Stimulated activated CD4-positive, alpha-beta T cell treated with anti-CD3 and anti-CD28 coated beads, TNF-alpha, amount 100 ng/mL, for 4 hours (primary cell): ENCODE measurements around the gene RSPH1.

ENCODE experiments used
- DNase-seq, 3 experiments: peaks; one replicate each; pipeline ENCODE4 v3.0.0-alpha.2; 2020; ENCODE audit warnings: low read depth in 3 of 3

RSPH1 gene

GRCh38 chr21:42448686-42449085 lies 47.3 kb downstream of the RSPH1 start:
- no peak for DNase-seq

- no peak for DNase-seq
These were observed 48.3 kb downstream of the RSPH1 start for GRCh38 chr21:42447732-42448131.

GRCh38 chr21:42447182-42447581 lies 48.8 kb downstream of the RSPH1 start:
- DNase-seq, result no peak

GRCh38 chr21:42446531-42446930 lies 49.5 kb downstream of the RSPH1 start:
- DNase-seq, result no peak

GRCh38 chr21:42445311-42445710 lies 50.7 kb downstream of the RSPH1 start:
- no peak for DNase-seq

GRCh38 chr21:42444745-42445059 lies 51.3 kb downstream of the RSPH1 start:
- DNase-seq, result no peak

GRCh38 chr21:42443876-42444744 lies 51.9 kb downstream of the RSPH1 start:
- DNase-seq, result no peak

- no peak for DNase-seq
These were observed 52.7 kb downstream of the RSPH1 start for GRCh38 chr21:42443181-42443785.

GRCh38 chr21:42441963-42442362 lies 54.1 kb downstream of the RSPH1 start:
- DNase-seq, result no peak

GRCh38 chr21:42440187-42440792 lies 55.7 kb downstream of the RSPH1 start:
- DNase-seq, result no peak

GRCh38 chr21:42439284-42440186 lies 56.5 kb downstream of the RSPH1 start:
- DNase-seq, result no peak

- no peak for DNase-seq
These were observed 57.5 kb downstream of the RSPH1 start for GRCh38 chr21:42438316-42439205.

GRCh38 chr21:42437786-42438185 lies 58.2 kb downstream of the RSPH1 start:
- no peak for DNase-seq

GRCh38 chr21:42436914-42437313 lies 59.1 kb downstream of the RSPH1 start:
- DNase-seq, result no peak

GRCh38 chr21:42435833-42436232 lies 60.2 kb downstream of the RSPH1 start:
- no peak for DNase-seq

- DNase-seq, result no peak
These were observed 60.6 kb downstream of the RSPH1 start for GRCh38 chr21:42435401-42435800.

GRCh38 chr21:42434884-42435283 lies 61.1 kb downstream of the RSPH1 start:
- no peak for DNase-seq

- no peak for DNase-seq
These were observed 62.0 kb downstream of the RSPH1 start for GRCh38 chr21:42433946-42434551.

GRCh38 chr21:42432695-42433094 lies 63.3 kb downstream of the RSPH1 start:
- DNase-seq, result no peak

- DNase-seq, result no peak
These were observed 64.8 kb downstream of the RSPH1 start for GRCh38 chr21:42431196-42431595.

- no peak for DNase-seq
These were observed 65.5 kb downstream of the RSPH1 start for GRCh38 chr21:42430521-42430920.
